GM20431 (cell line): Measurements from ENCODE around the gene KLF15.

Experiments
- in situ Hi-C: fragments of 300-500 bp; cut with MseI, MboI; formaldehyde crosslinking; loops from one replicate; pipeline ENCODE4 v1.15.0; 2020; ENCODE audit warnings: low sequenced_read_pairs; ENCODE audit not compliant: unreplicated experiment

KLF15 gene

DNA sequence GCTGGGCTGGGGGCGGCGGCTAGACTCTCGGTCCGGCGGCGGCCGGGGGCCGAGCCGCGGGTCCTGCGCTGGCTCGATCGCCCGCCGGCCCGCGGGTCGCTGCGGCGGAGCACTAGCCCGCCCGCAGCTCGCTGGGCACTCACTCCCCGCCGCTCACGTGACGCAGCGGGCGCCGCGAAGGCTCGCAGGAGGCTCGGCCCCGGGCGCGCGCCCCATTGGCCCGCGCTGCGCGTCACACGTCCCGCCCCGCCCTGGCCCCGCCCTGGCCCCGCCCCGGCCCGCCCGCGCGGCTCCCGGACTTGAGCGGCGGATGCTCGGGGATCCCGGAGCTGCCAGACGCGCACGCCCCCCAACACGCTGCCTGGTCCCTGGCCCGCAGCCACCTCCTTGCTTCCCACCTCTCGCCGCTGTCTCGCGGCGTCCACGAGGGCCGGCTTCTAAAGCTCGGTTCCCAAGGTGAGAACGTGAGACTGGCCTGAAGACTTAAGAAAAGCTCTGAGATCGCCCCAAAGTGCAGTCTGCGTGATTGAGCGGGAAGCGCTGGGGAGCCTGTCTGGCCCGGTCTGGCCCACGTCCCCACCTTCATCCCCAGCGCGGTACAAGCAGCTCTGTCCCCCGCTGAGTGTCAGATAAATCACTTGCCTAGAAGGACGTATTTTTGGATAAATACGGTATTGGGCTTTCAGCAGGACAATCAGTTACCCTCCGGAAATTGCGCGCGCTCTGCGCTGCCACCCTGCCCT lies at the start of gene KLF15:
TSS of gene KLF15 (minus strand) at position 114 of the 743 bp plus-strand sequence. CDS start 4,486 bp downstream, outside the sequence.
- in situ Hi-C loops = no loop called here

DNA sequence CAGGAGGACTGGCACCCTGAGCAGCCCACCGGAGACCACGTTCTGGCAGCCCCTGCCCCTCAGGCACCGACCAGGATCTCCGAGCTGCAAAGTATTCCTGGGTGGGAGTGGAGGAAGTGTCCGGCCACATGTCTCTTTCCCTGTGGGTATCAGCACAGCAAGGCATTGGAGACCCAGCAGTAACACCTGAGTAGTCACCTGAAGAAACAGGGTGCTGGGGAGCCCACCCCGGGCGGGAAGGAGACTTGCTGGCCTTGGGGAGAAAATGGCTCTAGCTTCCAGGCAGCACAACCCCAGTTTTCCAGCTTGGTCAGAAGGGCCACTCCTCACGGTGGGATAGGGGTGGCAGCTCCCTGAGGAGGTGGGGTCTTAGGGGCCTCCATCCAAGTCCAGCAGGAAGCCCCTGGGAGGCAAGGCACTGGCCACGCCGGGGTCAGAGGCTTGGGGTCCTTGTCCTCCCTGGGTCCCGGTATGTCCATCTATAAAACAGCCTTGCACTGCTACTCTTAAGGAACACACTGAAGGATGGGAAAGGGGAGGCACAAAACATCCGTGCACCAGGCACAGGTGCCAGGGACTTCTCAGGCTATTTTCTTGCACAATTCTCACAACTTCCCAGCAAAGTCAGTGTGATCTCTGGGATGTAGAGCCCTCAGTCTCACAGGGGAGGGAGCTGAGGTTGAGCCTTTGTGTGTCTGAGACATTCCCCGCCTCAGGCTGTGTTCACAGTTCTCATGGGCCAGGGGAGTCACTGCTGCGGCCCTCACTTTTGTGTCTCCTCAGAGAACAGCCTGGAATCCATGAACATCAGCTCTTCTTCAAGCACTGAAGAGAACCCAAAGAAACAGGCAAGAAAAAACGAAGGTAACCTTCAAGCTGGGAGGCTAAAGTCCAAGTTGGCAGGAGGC lies 49.4 kb upstream of the KLF15 start:
- in situ Hi-C loops = no loop called here

DNA sequence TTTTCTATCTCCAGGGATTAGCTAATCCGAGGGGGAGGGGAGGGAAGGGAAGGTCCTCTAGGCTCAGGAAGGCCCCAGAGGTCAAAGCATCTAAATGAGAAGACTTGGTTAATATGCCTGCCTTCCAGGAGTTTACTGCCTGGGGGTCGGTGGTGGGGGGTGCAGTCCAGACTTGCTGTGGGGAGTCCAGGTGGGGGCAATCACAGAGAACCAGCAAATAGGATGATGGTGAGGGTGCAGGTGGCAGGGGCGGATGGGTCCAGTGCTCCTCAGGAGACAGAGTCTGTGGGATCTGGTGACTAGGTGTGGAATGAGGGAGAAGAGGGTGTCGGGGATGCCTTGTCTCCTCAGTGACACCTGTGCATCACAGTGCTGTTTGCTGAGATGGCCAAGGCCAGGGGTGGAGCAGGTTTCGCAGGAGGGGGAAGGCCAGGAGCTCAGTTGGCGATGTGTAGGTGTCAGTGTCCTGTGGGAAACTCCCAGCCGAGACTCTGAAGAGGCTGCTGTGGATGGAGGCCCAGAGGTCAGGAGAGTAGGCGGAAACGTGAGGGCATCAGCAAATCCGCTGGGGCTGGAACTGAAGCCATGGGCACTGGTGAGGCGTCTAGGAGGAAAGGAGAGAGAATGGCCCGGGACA lies 45.6 kb upstream of the KLF15 start:
- in situ Hi-C loops = no loop called here

DNA sequence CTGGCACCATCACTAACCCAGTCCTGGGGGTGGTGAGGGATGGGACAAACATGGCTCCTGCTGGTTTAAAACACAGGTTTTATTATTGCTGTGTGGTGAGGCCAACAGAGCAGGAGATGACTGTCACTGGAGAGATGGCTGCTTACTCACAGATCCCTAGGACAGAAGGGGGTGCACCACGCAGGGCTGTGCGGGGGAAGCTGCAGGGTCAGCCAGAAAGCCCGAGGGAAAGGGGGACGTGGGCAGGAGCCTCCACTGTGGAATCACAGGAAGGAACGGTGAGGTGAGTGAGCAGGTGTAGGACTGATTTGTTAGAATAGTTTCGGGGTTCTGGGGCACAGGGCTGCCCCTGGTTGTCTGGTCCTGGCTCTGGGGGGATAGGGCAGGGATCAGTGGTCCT lies 45.0 kb upstream of the KLF15 start:
- in situ Hi-C loops = no loop called here

DNA sequence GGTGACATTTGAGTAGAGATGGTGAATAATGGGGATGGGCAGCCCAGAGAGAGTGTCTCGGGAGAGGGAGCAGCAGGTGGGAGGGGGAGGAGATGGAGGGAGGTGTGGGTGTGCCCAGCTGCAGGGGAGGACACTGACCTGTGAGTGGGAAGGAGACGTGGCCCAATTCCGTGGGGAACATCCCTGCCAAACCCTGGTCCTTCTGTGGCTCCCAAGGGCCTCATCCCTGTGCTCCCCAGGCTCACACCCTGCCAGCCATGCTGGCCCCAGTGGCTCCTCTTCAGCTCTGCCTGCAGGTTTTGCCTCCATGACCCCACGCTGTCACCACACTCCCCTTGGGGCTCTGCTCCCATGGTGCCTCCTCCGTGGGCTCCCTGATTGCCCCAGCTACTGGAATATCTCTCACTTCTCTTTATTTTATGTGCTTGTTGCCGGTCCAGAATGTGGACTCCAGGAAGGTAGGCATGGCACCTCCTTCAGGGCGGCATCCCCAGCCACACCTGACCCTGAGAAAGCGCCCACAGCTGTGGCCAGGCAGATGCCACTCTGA lies 44.5 kb upstream of the KLF15 start:
- in situ Hi-C loops = no loop called here

DNA sequence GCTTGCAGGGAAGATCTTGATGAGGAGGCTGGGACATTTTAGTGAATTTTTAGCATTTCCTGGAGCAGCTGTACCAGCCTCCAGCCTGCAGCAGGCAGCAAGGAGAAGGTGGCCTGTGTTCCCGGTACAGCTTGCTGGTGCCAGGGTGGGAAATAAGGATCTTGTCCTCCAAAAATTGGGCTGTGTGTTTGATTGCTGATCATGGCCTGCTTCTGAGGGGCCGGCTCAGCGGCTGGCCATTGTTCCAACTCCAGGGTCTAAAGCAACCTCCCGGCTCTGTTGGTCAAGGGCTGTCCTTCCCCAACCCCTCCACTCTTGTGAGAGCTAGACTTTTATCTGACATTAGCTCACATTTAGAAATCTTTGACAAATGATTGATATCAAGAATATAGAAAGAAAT lies 42.5 kb upstream of the KLF15 start:
- in situ Hi-C loops = loop anchor here (10.0 kb wide), 1 partner anchor 265 kb away; no protein-coding TSS in a partner anchor

DNA sequence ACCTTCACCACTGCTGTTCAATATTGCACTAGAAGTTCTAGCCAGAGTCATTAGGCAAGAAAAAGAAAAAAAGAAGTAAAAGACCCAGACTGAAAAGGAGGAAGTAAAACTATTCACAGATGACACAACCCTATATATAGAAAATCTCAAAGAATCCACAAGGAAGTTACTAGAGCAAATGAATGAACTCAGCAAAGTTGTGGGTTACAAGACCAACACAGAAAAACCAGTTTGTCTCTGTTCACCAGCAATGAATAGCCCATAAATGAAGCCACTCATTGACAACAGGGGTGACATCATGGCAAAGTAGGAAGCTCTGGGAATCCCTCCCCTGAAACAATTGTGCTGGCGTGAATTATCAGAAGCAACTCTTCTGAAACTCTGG lies 42.1 kb upstream of the KLF15 start:
- in situ Hi-C loops = loop anchor here (10.0 kb wide), 1 partner anchor 265 kb away; no protein-coding TSS in a partner anchor

DNA sequence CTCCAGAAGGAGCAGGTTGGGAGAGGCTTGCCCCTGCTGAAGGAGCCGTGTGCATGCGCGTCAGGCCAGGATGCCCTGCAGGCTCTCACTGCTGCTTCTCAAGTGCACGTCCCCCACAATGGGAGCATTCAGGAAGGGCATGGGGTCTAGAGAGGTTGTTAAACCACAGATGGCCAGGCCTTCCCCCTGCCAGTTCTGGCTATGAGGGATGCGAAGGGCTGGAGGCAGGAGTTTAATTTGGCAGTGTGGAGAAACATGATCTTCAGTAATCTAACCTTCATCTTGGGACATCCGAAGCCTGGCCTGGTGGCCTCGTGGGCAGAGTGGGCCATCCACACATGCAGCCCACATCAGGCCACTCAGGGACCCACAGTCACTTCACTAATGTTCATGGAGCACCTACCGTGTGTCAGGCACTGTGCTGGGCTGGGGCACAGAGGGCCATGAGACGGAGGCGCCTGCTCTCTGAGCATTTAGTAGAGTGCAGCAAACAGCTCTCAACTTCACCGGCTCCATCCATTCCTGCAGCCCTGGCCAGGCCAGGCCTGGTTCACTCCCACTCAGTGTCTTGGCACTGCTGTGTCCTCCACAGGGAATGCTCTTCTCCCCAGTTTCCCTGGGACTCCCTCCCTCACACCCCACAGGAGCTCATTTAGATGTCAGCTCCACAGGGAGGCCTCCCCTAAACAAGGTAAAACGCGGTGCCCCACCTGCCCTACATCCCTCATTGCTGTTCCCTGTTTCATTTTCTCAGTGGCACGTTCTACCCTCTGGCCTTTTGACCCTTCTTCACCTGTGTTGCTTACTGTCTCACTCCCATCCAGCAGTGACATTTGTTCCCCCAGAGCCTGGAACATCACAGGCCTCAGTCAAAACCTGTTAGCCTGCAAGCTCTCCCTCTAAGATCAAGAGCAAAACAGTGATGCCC lies 41.5 kb upstream of the KLF15 start:
- in situ Hi-C loops = loop anchor here (10.0 kb wide), 1 partner anchor 264 kb away; no protein-coding TSS in a partner anchor

DNA sequence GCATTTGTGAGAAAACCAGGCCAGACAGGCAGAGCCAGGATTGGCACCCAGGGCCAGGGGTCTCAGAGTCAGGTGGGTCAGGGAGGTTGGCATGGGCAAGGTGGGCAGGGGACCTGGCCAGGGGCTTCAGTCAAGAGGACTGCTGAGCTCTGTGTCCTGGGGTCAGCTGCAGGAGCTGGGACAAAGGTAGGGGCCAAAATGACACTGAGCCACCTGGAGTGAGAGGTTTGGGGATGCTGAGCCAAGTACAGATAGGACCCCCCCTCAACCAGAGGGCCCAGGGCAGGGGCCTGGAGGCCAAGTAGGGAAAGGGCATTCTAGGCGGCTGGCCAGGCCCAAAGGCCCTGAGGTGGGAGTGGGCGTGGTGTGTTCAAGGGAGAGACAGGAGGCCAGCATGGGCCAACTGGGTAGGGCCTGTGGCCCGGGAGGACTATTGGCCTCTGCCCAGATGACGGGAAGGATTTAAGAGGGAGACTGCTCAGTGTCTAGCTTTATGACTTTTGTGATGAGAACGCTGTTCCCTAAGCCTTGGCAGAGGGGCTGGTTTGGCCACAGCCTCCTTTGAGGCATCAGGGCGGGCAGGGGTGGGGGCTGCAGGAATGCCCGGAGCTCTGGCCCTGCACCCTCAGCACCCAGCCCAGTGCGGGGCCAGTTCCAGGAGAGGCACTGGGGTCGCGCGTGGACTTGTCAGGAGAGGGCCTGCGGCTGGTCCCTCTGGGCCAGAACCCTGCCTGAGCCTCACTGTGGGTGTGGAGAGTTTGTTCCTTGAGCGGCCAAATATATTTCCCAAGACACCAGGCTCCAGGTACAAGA lies 40.6 kb upstream of the KLF15 start:
- in situ Hi-C loops = loop anchor here (10.0 kb wide), 1 partner anchor 263 kb away; no protein-coding TSS in a partner anchor

DNA sequence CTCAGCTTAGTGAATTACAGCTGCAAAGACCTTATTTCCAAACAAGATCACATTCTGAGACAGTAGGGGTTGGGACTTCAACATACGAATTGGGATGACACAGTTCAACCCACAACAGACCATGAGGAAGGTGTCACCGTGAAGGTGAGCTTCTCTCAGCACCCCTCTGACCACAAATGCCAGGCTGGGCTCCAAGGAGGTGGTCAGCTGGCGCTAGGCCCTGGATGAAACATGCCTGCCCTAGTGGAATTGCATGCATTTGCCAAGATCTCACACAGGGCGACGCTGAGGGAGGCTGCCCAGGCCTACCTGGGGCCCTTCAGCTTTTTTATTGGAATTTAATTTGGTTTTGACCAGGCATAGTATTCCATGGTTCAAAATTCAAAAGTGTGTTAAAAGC lies 39.3 kb upstream of the KLF15 start:
- in situ Hi-C loops = loop anchor here (10.0 kb wide), 1 partner anchor 262 kb away; no protein-coding TSS in a partner anchor

DNA sequence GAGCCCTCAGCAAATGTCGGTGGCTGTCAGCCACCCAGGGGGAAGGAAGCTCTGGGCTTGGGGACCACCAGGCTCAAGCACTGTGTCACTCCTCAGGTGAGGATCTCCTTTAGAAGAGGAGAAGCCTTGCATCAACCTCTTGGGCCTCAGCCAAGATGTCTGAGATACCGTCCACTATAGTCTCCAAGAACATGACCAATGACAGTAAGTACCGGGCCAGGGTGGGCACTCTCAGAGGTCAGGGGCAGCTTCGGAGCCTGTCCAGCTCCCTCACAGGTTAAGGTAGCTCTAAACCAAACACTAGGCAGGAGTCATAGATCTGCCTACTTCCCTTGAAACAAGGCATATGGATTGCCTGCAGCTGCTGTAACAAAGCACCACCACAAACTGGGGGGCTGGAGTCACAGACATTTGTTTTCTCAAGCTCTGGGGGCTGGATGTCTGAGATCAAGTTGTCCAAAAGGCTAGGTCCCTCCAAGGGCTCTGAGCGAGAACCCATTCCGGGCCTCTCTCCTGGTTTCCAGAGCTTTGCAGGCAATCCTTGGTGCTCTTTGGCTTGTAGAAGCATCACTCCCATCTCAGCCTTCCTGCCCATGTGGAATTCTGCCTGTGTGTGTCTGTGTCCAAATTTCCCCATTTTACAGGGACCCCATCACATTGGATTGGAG lies 38.8 kb upstream of the KLF15 start:
- in situ Hi-C loops = loop anchor here (10.0 kb wide), 1 partner anchor 261 kb away; no protein-coding TSS in a partner anchor

DNA sequence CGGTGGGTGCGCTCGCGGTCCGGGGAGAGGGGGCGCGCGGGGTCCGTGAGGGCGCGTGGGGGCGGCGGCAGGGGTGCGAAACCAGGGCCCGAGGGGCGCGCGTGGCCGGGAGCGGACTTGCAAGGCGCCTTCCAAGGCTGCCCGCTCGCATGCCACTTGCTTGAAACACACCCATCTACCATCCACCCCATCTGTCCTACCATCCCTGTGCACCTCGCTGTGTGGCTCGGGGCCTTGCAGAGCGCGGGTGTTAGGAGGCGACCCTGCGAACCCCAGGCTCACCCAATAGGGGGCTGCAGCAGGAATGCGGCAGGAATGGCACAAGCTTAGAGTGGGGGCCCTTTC lies 37.7 kb upstream of the KLF15 start:
- in situ Hi-C loops = loop anchor here (10.0 kb wide), 1 partner anchor 260 kb away; no protein-coding TSS in a partner anchor

DNA sequence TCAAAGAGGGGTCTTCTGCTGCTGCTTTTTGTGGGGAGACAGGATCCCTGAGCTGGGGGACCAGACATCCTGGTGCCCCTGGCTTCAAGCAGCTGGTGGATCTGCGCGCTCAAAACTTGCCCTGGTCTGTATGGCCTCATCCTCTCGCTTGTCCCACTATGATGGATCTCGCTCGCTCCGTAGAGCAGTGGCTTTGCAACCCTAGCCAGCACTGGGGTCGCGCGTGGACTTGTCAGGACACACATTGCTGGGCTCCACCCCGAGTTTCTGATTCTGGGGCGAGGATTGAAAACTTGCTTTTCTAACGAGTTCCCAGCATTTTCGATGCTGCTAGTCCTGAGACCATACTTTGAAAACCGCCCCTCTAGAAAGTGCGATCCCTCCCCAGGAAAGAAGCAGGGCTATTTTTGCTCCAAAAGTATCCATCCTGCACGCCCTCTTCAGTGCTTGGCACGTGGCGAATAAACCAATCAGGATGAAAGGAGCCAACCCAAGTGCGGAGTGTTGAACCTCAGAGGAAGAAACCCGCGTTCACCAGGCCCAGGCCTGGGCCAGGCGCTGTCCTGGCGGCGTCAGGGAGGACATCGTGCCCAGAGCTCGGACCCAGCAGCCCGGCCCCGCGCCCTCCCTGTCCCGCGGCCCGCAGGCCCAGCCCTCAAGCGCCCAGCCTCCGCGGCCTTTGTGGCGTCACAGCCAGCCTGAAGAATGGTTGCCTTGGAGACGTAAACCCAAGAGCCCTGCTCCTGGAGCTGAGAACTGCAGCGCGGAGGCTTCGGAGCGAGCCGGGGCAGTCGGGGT lies 37.2 kb upstream of the KLF15 start, which contains the start of gene CFAP100:
TSS of gene CFAP100 (plus strand) at position 731 of the 798 bp plus-strand sequence. CDS start 1,092 bp downstream, outside the sequence.
- in situ Hi-C loops = loop anchor here (10.0 kb wide), 1 partner anchor 260 kb away; no protein-coding TSS in a partner anchor

DNA sequence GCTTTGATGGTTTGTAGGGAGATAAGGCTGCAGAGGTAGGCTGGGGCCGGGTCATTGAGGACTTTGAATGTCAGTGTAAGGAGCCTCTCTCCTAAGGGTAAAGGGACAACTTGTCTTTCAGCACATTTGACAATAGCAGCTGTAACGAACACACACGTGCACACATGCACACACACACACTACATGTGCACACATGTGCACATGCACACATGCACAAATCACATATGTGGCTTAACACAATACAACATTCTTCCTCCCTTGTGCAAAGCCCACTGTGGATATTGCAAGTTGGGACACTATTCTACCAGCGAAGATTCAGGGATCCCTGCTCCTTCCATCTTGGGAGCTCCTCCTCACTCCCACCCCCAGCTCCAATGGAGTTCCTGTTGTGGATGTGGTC lies 36.4 kb upstream of the KLF15 start:
- in situ Hi-C loops = loop anchor here (10.0 kb wide), 1 partner anchor 259 kb away; no protein-coding TSS in a partner anchor

DNA sequence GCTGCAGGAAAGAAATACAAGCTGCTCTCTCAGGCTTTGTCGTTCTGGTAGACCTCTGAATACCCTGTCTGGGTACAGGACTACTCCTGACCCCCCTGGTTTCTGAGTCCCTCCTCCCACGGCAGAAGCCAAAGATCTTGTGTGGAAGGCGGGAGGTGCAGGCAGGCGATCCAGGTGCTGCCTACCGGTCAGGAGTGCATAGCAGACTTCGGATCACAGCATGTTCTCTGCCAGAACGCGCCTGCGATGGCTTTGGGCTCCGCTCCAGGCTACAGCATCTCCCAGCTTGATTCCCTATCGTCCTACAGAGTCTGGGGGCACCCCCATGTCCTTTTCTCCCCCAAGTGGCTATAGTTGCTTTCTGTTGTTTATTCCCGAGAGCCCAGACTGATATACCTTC lies 35.0 kb upstream of the KLF15 start:
- in situ Hi-C loops = loop anchor here (10.0 kb wide), 1 partner anchor 257 kb away; no protein-coding TSS in a partner anchor

DNA sequence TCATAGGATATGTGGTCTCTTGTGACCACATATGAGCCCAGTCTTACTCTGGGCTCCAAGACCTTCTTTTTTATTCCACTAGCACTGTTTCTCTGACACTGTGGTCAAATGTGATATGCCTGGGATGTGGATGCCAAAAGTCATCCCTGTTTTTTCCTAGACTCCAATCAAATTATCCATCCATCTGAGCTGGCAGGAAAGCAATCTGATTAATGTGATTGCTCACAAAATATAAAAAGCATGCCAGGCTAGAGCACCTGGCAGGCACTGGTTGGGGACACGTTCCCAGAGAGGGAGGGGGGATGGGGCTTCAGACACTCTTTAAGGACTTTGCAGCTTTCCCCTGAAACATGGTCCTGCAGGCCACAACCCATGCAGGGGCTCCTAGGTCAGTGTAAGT lies 34.4 kb upstream of the KLF15 start:
- in situ Hi-C loops = loop anchor here (10.0 kb wide), 1 partner anchor 257 kb away; no protein-coding TSS in a partner anchor
